ENCODE results near the gene CXCL16. TPM values are rescaled to one million over a fixed set of nuclear protein-coding genes. Genes with fewer than 3 reads are reported as not detected.
"Not testable (repeated sequence)": the region's sequence is repeated elsewhere in the genome, so short reads cannot be mapped to it uniquely, and the experiment has no call there.

Gene CXCL16
- total and polyA plus RNA-seq, 10 of the 15 experiments (the other 5 are each of a cell fraction or from before 2014, with no cell fraction given) = 0.15 to 2.2 (median 0.65) TPM

GRCh38 chr17:4704991-4705390 lies 34.7 kb downstream of the CXCL16 start:
- H3K4me3 ChIP-seq = peak overlapping the region; percentile 82
- H3K27me3 ChIP-seq (replicated peaks in 1 of 2; ENCODE audit: control insufficient read depth in 2 of 2, insufficient read depth in 2 of 2, low read length in 1 of 2) = no peaks in the 10 kb centered on the region
- ATAC-seq (no peak), FAIRE-seq (no peak), DNase-seq (ENCODE audit: low read depth, low spot score) (no peak)
- peak overlapping the region; percentile 80 for H3K4me2 ChIP-seq (ENCODE audit: control insufficient read depth, insufficient read depth)
- WGBS (ENCODE audit: insufficient coverage, insufficient replicate concordance, low lambda C conversion rate, missing lambda C conversion rate) = 80% methylated on average over 12 of the region's 15 CpGs
- BruUV-seq (replicated peaks) = no TSS peak
- intact Hi-C loops (cut with micrococcal nuclease; ENCODE audit: unreplicated experiment) (no loop called here), in situ Hi-C loops (cut with MboI) (no loop called here)
- no peak overlapping the region for H3K27ac ChIP-seq (ENCODE audit: control insufficient read depth, insufficient read depth)
- H3K9me3 ChIP-seq (replicated peaks; ENCODE audit: control insufficient read depth, insufficient read depth, low read length) = no peaks in the 10 kb centered on the region; the same call in 2 of the 3 replicates
- no peak overlapping the region; the same call in 1 of the 2 replicates for H2AFZ ChIP-seq (ENCODE audit: control insufficient read depth, low read depth, low read length)
- no peak for TF ChIP-seq STAT3 (IDR thresholded peaks at IDR 0.05; ENCODE audit: low read depth, low read length)
- no peak for TF ChIP-seq KAT2A (conservative IDR thresholded peaks at IDR 0.05; ENCODE audit: control insufficient read depth, low read depth, low read length)
- TF ChIP-seq SIX5 (IDR thresholded peaks at IDR 0.05; ENCODE audit: low read depth, low read length, severe bottlenecking) = no peak
- no peak for TF ChIP-seq TCF7 (IDR thresholded peaks at IDR 0.05; ENCODE audit: borderline replicate concordance)
- TF ChIP-seq ATF3 (IDR thresholded peaks at IDR 0.05; ENCODE audit: borderline replicate concordance, extremely low read depth, low read depth, low read length) = no peak
- no peaks in the 10 kb centered on the region for H4K20me1 ChIP-seq (ENCODE audit: control insufficient read depth, insufficient read depth)
- H3K4me1 ChIP-seq (ENCODE audit: control insufficient read depth, insufficient read depth, low read length) = peaks cover 8% of the 10 kb centered on the region
- SMC1A ChIA-PET (ENCODE audit: uncharacterized antibody, unreplicated experiment) = no interaction called here
- RAD21 ChIA-PET (ENCODE audit: unreplicated experiment) = no interaction called here
- peaks cover 25% of the 10 kb centered on the region for H3K79me2 ChIP-seq (ENCODE audit: control insufficient read depth, insufficient read depth, low read length)
- CTCF ChIA-PET = interaction anchor here (0.8 kb wide), 1 partner anchor 85 kb away, joined by 3 read pairs; no protein-coding TSS in a partner anchor
- H3K36me3 ChIP-seq (ENCODE audit: control insufficient read depth in 2 of 2, insufficient read depth in 2 of 2, low read length in 1 of 2) = no peaks in the 10 kb centered on the region
- POLR2A ChIA-PET = interaction anchor here (1.8 kb wide), 1 partner anchor 14 kb away, joined by 4 read pairs; no protein-coding TSS in a partner anchor
- peak overlapping the region; percentile 81; the same call in 1 of the 2 replicates for H3K9ac ChIP-seq (ENCODE audit: control insufficient read depth, insufficient read depth, low read length)

DNA sequence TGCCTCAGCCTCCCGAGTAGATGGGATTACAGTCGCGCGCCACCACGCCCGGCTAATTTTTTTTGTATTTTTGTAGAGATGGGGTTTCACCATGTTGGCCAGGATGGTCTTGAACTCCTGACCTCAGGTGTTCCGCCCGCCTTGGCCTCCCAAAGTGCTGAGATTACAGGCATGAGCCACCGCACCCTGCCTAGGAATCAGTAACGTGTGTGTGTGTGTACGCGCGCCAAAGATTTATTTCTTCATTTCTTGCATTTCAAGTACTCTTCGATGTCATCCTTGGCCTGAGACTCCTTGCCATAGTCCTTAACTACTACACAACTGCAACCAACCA lies 35.2 kb downstream of the CXCL16 start:
- ChIA-PET SMC1A (ENCODE audit: uncharacterized antibody, unreplicated experiment) (interaction anchor here (2.5 kb wide), 1 partner anchor 138 kb away, joined by 8 read pairs; no protein-coding TSS in a partner anchor), CTCF (interaction anchor here (0.8 kb wide), 1 partner anchor 86 kb away, joined by 3 read pairs; no protein-coding TSS in a partner anchor), POLR2A (interaction anchor here (1.5 to 1.8 kb wide), 2 partner anchors 13 to 28 kb away, joined by 4 to 5 read pairs; no protein-coding TSS in a partner anchor)
- WGBS (ENCODE audit: insufficient coverage, insufficient replicate concordance, low lambda C conversion rate, missing lambda C conversion rate) = 23% methylated on average over 14 of the region's 14 CpGs
- in situ Hi-C loops (cut with MboI); RAD21 ChIA-PET (ENCODE audit: unreplicated experiment); H3K27me3 ChIP-seq (replicated peaks in 1 of 2; ENCODE audit: control insufficient read depth in 2 of 2, insufficient read depth in 2 of 2, low read length in 1 of 2); H3K4me1 ChIP-seq (ENCODE audit: control insufficient read depth, insufficient read depth, low read length); FAIRE-seq; DNase-seq (ENCODE audit: low read depth, low spot score); ATAC-seq; H3K36me3 ChIP-seq (ENCODE audit: control insufficient read depth in 2 of 2, insufficient read depth in 2 of 2, low read length in 1 of 2); H4K20me1 ChIP-seq (ENCODE audit: control insufficient read depth, insufficient read depth); BruUV-seq (replicated peaks); intact Hi-C loops (cut with micrococcal nuclease; ENCODE audit: unreplicated experiment); H3K9me3 ChIP-seq (replicated peaks; ENCODE audit: control insufficient read depth, insufficient read depth, low read length): not testable (repeated sequence)
- H3K4me2 ChIP-seq (ENCODE audit: control insufficient read depth, insufficient read depth) = peak overlapping the region; percentile 80
- H3K27ac ChIP-seq (ENCODE audit: control insufficient read depth, insufficient read depth) = peak overlapping the region; percentile 71
- TF ChIP-seq HDGF (IDR thresholded peaks at IDR 0.05) (0 out of 2 replicates have a peak, but pooled peaks have one; percentile 0), IKZF2 (IDR thresholded peaks at IDR 0.05) (0 out of 4 replicates have a peak, but pooled peaks of 1 of the 2 experiments have one; percentile 6)
- peak overlapping the region; percentile 81 for H3K9ac ChIP-seq (ENCODE audit: control insufficient read depth, insufficient read depth, low read length)
- H3K79me2 ChIP-seq (ENCODE audit: control insufficient read depth, insufficient read depth, low read length) = peaks cover 26% of the 10 kb centered on the region
- H3K4me3 ChIP-seq = peak overlapping the region; percentile 82
- H2AFZ ChIP-seq (ENCODE audit: control insufficient read depth, low read depth, low read length) = peak overlapping the region; percentile 92; the same call in 1 of the 2 replicates

Measured in GM12878 (cell line).